ENCODE data around the gene DHX36. TPM values are rescaled to one million over a fixed set of nuclear protein-coding genes. Genes with fewer than 3 reads are reported as not detected.

DHX36 gene
- total RNA-seq, 1 donor from 2014 or later, result 94.9 TPM

DNA sequence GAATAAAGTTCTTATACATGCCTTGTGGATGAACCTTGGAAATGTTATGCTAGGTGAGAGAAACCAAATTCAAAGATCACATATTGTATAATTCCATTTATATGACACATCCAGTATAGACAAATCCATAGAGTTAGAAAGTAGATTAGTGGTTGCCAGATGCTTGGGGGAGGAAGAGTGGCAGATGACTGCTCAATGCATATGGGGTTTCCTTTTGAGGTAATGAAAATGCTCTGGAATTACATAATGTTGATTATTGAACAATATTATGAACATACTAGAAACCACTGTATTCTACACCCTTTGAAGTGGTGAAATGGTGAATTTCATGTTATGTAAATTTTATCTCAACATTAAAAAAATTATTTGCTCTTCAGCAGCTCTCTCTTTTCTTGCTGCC, 100.8 kb downstream of the DHX36 start:
- no peak for DNase-seq (ENCODE audit: low spot score)

Other genes with a start within 250 kb of the DHX36 start
- gene ARHGEF26, start 203.1 kb downstream of the DHX36 start, total RNA-seq, result 19.0 TPM
- gene GPR149, start 105.7 kb upstream of the DHX36 start, total RNA-seq, result not detected

All from ureter (tissue), 1 donor.